ENCODE measurements around the gene PARVA. TPM values are rescaled to one million over a fixed set of nuclear protein-coding genes. Genes with fewer than 3 reads are reported as not detected.

The PARVA gene
- total RNA-seq, 2 donors from 2014 or later: not detected

- ATAC-seq (replicated peaks in 1 of 2) (no peak), DNase-seq (no peak)
- no peaks in the 10 kb centered on the region for H3K4me1 Mint-ChIP-seq (ENCODE audit: low read depth)
- H3K36me3 Mint-ChIP-seq (ENCODE audit: insufficient read depth in 2 of 2): no peaks in the 10 kb centered on the region
- H3K4me3 Mint-ChIP-seq: no peak overlapping the region
- no peak overlapping the region for H3K27ac Mint-ChIP-seq
- no peaks in the 10 kb centered on the region for H3K27me3 Mint-ChIP-seq (ENCODE audit: low read depth)
- H3K9me3 Mint-ChIP-seq: no peaks in the 10 kb centered on the region
These were observed 56.9 kb downstream of the PARVA start for GRCh38 chr11:12434325-12434654.

- Mint-ChIP-seq H3K27me3 (ENCODE audit: low read depth) (no peaks in the 10 kb centered on the region), H3K4me1 (ENCODE audit: low read depth) (no peaks in the 10 kb centered on the region), H3K9me3 (peaks cover 0 to 5% of the 10 kb centered on the region in 2 donors), H3K27ac (peak overlapping the region; percentile 18), H3K36me3 (ENCODE audit: insufficient read depth in 2 of 2) (no peaks in the 10 kb centered on the region), H3K4me3 (no peak overlapping the region)
- DNase-seq (no peak), ATAC-seq (replicated peaks in 1 of 2) (no peak)
These were observed 57.9 kb downstream of the PARVA start for GRCh38 chr11:12435264-12435663.

DNA sequence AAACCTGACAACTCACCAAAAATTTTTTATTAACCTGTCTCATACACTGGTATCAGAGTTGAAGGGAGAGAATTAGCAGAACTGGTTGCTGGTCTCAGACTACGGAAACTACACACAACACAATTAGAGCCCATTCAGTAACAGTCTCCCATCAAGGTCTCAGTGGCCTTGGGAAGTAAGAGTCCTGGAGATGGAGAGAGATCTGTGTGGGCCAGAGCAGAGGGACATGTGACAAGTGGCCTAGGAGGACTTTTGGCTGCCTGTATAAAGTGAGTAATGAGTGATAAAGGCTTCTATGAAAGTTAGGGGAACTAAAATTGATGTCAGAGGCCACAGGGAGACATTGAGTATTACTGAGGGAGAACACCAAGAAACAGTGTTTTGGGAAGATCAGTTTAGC is 58.9 kb downstream of the PARVA start:
- Mint-ChIP-seq H3K9me3 (peaks cover 0 to 5% of the 10 kb centered on the region in 2 donors), H3K4me3 (no peak overlapping the region), H3K36me3 (ENCODE audit: insufficient read depth in 2 of 2) (no peaks in the 10 kb centered on the region), H3K4me1 (ENCODE audit: low read depth) (no peaks in the 10 kb centered on the region), H3K27ac (no peak overlapping the region), H3K27me3 (ENCODE audit: low read depth) (no peaks in the 10 kb centered on the region)
- DNase-seq (no peak), ATAC-seq (replicated peaks in 1 of 2) (no peak)

DNA sequence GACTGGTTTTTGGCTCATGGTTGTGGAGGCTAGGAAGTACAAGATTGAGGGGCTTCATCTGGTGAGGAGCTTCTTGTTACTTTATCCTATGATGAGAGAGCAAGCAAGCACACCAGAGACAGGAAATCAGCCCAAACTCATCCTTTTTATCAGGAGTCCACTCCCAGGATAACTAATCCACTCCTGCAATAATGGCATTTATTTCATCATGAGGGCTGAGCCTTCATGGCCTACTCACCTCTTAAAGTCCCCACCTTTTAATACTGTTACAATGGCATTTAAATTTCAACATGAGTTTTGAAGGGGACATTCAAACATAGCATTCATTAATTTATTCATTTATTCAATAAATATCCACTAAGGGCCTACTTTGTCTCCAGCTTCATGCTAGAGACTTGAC is 60.9 kb downstream of the PARVA start:
- Mint-ChIP-seq H3K36me3 (ENCODE audit: insufficient read depth in 2 of 2) (no peaks in the 10 kb centered on the region), H3K4me3 (no peak overlapping the region), H3K27me3 (ENCODE audit: low read depth) (no peaks in the 10 kb centered on the region), H3K4me1 (ENCODE audit: low read depth) (no peaks in the 10 kb centered on the region), H3K9me3 (peaks cover 0 to 5% of the 10 kb centered on the region in 2 donors), H3K27ac (no peak overlapping the region)
- DNase-seq: no peak
- ATAC-seq (replicated peaks in 1 of 2): no peak

GRCh38 chr11:12439615-12440014 is 62.2 kb downstream of the PARVA start:
- DNase-seq (no peak), ATAC-seq (replicated peaks in 1 of 2) (no peak)
- H3K9me3 Mint-ChIP-seq: peaks cover 0 to 5% of the 10 kb centered on the region in 2 donors
- H3K27me3 Mint-ChIP-seq (ENCODE audit: low read depth): no peaks in the 10 kb centered on the region
- no peak overlapping the region for H3K4me3 Mint-ChIP-seq
- H3K27ac Mint-ChIP-seq: no peak overlapping the region
- no peaks in the 10 kb centered on the region for H3K4me1 Mint-ChIP-seq (ENCODE audit: low read depth)
- H3K36me3 Mint-ChIP-seq (ENCODE audit: insufficient read depth in 2 of 2): no peaks in the 10 kb centered on the region

GRCh38 chr11:12440565-12440964 is 63.2 kb downstream of the PARVA start:
- no peaks in the 10 kb centered on the region for H3K4me1 Mint-ChIP-seq (ENCODE audit: low read depth)
- H3K4me3 Mint-ChIP-seq: no peak overlapping the region
- H3K36me3 Mint-ChIP-seq (ENCODE audit: insufficient read depth in 2 of 2): no peaks in the 10 kb centered on the region
- H3K27me3 Mint-ChIP-seq (ENCODE audit: low read depth): no peaks in the 10 kb centered on the region
- H3K9me3 Mint-ChIP-seq: peaks cover 0 to 5% of the 10 kb centered on the region in 2 donors
- ATAC-seq (replicated peaks in 1 of 2) (no peak), DNase-seq (no peak)
- H3K27ac Mint-ChIP-seq: no peak overlapping the region

- H3K27me3 Mint-ChIP-seq (ENCODE audit: low read depth): no peaks in the 10 kb centered on the region
- no peaks in the 10 kb centered on the region for H3K4me1 Mint-ChIP-seq (ENCODE audit: low read depth)
- no peak overlapping the region for H3K4me3 Mint-ChIP-seq
- H3K36me3 Mint-ChIP-seq (ENCODE audit: insufficient read depth in 2 of 2): no peaks in the 10 kb centered on the region
- no peak for DNase-seq
- peaks cover 0 to 5% of the 10 kb centered on the region in 2 donors for H3K9me3 Mint-ChIP-seq
- ATAC-seq (replicated peaks in 1 of 2): no peak
- H3K27ac Mint-ChIP-seq: no peak overlapping the region
These were observed 64.0 kb downstream of the PARVA start for GRCh38 chr11:12441231-12441861.

DNA sequence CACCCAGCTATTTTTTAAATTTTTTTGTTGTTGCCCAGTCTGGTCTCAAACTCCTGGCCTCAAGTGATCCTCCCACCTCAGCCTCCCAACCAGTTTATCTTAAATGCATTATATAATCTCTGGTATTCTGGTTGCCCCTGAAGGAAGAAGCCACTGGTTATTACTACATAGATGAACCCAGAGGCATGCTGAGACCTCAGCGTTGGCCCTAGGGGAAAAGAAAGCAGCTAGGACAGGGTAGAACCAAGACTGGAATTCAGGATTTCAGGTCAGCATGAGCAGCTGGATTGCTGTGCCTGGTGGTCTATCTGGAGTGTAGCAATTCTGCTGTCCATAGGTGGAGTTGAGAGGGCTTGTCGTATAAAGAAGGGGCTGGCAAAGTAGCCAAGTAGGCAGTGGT is 67.2 kb downstream of the PARVA start:
- Mint-ChIP-seq H3K27ac (no peak overlapping the region), H3K4me1 (ENCODE audit: low read depth) (no peaks in the 10 kb centered on the region), H3K27me3 (ENCODE audit: low read depth) (peaks cover 6% of the 10 kb centered on the region), H3K36me3 (ENCODE audit: insufficient read depth in 2 of 2) (no peaks in the 10 kb centered on the region), H3K9me3 (peaks cover 0 to 5% of the 10 kb centered on the region in 2 donors), H3K4me3 (no peak overlapping the region)
- no peak for DNase-seq
- ATAC-seq (replicated peaks in 1 of 2): no peak

DNA sequence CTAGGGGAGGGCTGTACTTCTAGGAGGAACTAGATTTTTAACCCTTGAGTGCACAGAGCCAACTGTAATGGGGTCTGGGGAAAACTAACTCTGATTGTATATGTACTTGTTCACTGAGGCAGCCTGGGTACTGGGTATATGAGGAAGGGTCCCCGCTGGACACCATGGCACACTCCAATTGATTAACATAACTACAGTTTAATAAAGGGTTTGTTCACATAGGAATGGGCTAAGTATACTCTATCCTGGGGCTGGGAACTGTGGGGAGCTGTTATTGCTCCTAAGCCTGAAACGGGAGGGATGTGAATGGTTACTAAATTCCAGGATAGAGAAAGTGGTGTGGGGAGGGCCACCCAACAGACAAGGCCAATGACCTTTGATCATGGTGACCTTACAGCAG is 67.6 kb downstream of the PARVA start:
- no peaks in the 10 kb centered on the region for H3K36me3 Mint-ChIP-seq (ENCODE audit: insufficient read depth in 2 of 2)
- H3K27ac Mint-ChIP-seq: no peak overlapping the region
- H3K4me1 Mint-ChIP-seq (ENCODE audit: low read depth): no peaks in the 10 kb centered on the region
- H3K4me3 Mint-ChIP-seq: no peak overlapping the region
- H3K27me3 Mint-ChIP-seq (ENCODE audit: low read depth): peaks cover 6% of the 10 kb centered on the region
- ATAC-seq (replicated peaks in 1 of 2): no peak
- no peak for DNase-seq
- H3K9me3 Mint-ChIP-seq: peaks cover 0 to under 1% of the 10 kb centered on the region in 2 donors

DNA sequence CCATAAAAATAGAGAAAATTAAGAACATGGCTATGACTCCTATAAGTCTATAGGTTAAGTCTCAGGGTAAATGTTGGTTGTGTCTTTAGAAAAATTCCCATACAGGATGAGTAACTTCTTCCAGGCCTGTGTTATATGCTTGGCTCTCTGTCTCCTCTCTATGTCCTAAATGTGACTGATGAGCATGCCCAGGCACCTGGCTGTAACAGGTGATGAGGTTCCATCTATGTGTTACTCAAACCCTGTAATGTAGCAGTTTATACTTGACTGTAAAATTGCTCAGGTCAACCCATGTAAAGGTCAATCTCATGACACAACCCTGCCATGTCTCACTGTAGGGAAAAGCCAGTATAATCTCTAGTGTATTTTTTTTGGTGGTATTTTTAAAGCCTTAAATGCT is 69.5 kb downstream of the PARVA start:
- Mint-ChIP-seq H3K4me3 (no peak overlapping the region), H3K9me3 (no peaks in the 10 kb centered on the region), H3K27ac (no peak overlapping the region), H3K36me3 (ENCODE audit: insufficient read depth in 2 of 2) (no peaks in the 10 kb centered on the region), H3K27me3 (ENCODE audit: low read depth) (peaks cover 6% of the 10 kb centered on the region), H3K4me1 (ENCODE audit: low read depth) (no peaks in the 10 kb centered on the region)
- no peak for DNase-seq
- ATAC-seq (replicated peaks in 1 of 2): peak in 1 of 2 donors; percentile 25

GRCh38 chr11:12448131-12448939 is 71.0 kb downstream of the PARVA start:
- Mint-ChIP-seq H3K27me3 (ENCODE audit: low read depth) (peaks cover 6% of the 10 kb centered on the region), H3K36me3 (ENCODE audit: insufficient read depth in 2 of 2) (no peaks in the 10 kb centered on the region), H3K27ac (no peak overlapping the region), H3K4me1 (ENCODE audit: low read depth) (no peaks in the 10 kb centered on the region), H3K4me3 (no peak overlapping the region), H3K9me3 (no peaks in the 10 kb centered on the region)
- no peak for DNase-seq
- ATAC-seq (replicated peaks in 1 of 2): no peak

- no peaks in the 10 kb centered on the region for H3K4me1 Mint-ChIP-seq (ENCODE audit: low read depth)
- no peak overlapping the region for H3K4me3 Mint-ChIP-seq
- peaks cover 6% of the 10 kb centered on the region for H3K27me3 Mint-ChIP-seq (ENCODE audit: low read depth)
These were observed 72.8 kb downstream of the PARVA start for GRCh38 chr11:12449961-12450715.

GRCh38 chr11:12451179-12451814 is 73.9 kb downstream of the PARVA start:
- no peaks in the 10 kb centered on the region for H3K36me3 Mint-ChIP-seq (ENCODE audit: insufficient read depth in 2 of 2)
- H3K4me1 Mint-ChIP-seq (ENCODE audit: low read depth): no peaks in the 10 kb centered on the region
- ATAC-seq (replicated peaks in 1 of 2) (no peak), DNase-seq (no peak)
- no peaks in the 10 kb centered on the region for H3K9me3 Mint-ChIP-seq
- no peak overlapping the region for H3K27ac Mint-ChIP-seq
- H3K4me3 Mint-ChIP-seq: no peak overlapping the region
- peaks cover 6% of the 10 kb centered on the region for H3K27me3 Mint-ChIP-seq (ENCODE audit: low read depth)

More at GRCh38 chr11:12449961-12450715, 72.8 kb downstream of the PARVA start:
- H3K9me3 Mint-ChIP-seq: no peaks in the 10 kb centered on the region
- DNase-seq (no peak), ATAC-seq (replicated peaks in 1 of 2) (no peak)
- no peak overlapping the region for H3K27ac Mint-ChIP-seq
- no peaks in the 10 kb centered on the region for H3K36me3 Mint-ChIP-seq (ENCODE audit: insufficient read depth in 2 of 2)

All from activated T-cell treated with anti-CD3 and anti-CD28 coated beads, Interleukin-2, amount 50 U/mL, for 72 hours (primary cell).